HepG2 (cell line): ENCODE data around the gene PIK3CD. TPM values are rescaled to one million over a fixed set of nuclear protein-coding genes. Genes with fewer than 3 reads are reported as not detected.

Experiments used
- AKAP8 ChIP-seq: sonication (generic); formaldehyde crosslinking; IDR thresholded peaks from 2 replicates; pipeline ENCODE4 v1.5.1; 2020; ENCODE audit warnings: mild to moderate bottlenecking, missing genetic modification reagents
- BRCA1 ChIP-seq: sonication (generic); formaldehyde crosslinking; IDR thresholded peaks from 2 replicates; pipeline ENCODE4 v1.4.0; 2020; ENCODE audit warnings: missing genetic modification reagents
- CEBPG ChIP-seq: IDR thresholded peaks from 2 replicates; pipeline ENCODE4 v1.6.1; 2016
- FOXO4 ChIP-seq: sonication (generic); formaldehyde crosslinking; conservative IDR thresholded peaks from 2 replicates; pipeline ENCODE4 v1.8.1; 2023; ENCODE audit warnings: missing genetic modification reagents
- HES4 ChIP-seq: sonication (generic); formaldehyde crosslinking; IDR thresholded peaks from 2 replicates; pipeline ENCODE4 v1.9.0; 2021; ENCODE audit warnings: mild to moderate bottlenecking, missing genetic modification reagents, borderline replicate concordance
- HMGA1 ChIP-seq: sonication (generic); formaldehyde crosslinking; conservative IDR thresholded peaks from 2 replicates; pipeline ENCODE4 v1.4.0; 2020; ENCODE audit warnings: missing genetic modification reagents
- KLF9 ChIP-seq: IDR thresholded peaks from 2 replicates; pipeline ENCODE4 v1.6.1; 2016; ENCODE audit warnings: low read depth
- MAFK ChIP-seq, 2 experiments: IDR thresholded peaks in 1 of 2; conservative IDR thresholded peaks in 1 of 2; 2 replicates each; pipeline ENCODE4 v1.6.1; 2011; ENCODE audit warnings: improper control_type of control experiment in 2 of 2, low read length in 2 of 2
- MAX ChIP-seq: IDR thresholded peaks from 2 replicates; pipeline ENCODE4 v1.6.1; 2012; ENCODE audit warnings: inconsistent platforms
- MBNL3 ChIP-seq: fragments of 250-450 bp; sonication (Bioruptor Pico); conservative IDR thresholded peaks from 2 replicates; pipeline ENCODE4 v1.8.0; 2022; ENCODE audit warnings: mild to moderate bottlenecking, inconsistent platforms
- NFIC ChIP-seq: IDR thresholded peaks from 2 replicates; pipeline ENCODE4 v1.6.1; 2012; ENCODE audit warnings: mild to moderate bottlenecking, low read length, inconsistent platforms
- POLR2AphosphoS5 ChIP-seq: IDR thresholded peaks from 2 replicates; pipeline ENCODE4 v1.6.1; 2012; ENCODE audit warnings: low read depth, low read length
- PRPF4 ChIP-seq: fragments of 200-400 bp; formaldehyde crosslinking; IDR thresholded peaks from 2 replicates; pipeline ENCODE4 v1.6.1; 2016; ENCODE audit warnings: low read length, low read depth; ENCODE audit not compliant: poor library complexity, severe bottlenecking
- RAD21 ChIP-seq: fragments of 450-650 bp; formaldehyde crosslinking; IDR thresholded peaks from 2 replicates; pipeline ENCODE4 v1.5.0; 2020; ENCODE audit warnings: mild to moderate bottlenecking
- SAP130 ChIP-seq: IDR thresholded peaks from 2 replicates; pipeline ENCODE4 v1.6.1; 2016; ENCODE audit warnings: low read depth
- SRF ChIP-seq: IDR thresholded peaks from 2 replicates; pipeline ENCODE4 v1.6.1; 2011; ENCODE audit warnings: mild to moderate bottlenecking, low read depth, low read length, moderate library complexity
- TAF1 ChIP-seq: sonication (generic); formaldehyde crosslinking; IDR thresholded peaks from 2 replicates; pipeline ENCODE4 v1.4.0; 2020; ENCODE audit warnings: missing genetic modification reagents
- TCF7L2 ChIP-seq: IDR thresholded peaks from 2 replicates; pipeline ENCODE4 v1.6.1; 2011; ENCODE audit warnings: mild to moderate bottlenecking, low read depth, low read length, moderate library complexity
- U2AF2 ChIP-seq: fragments of 200-400 bp; formaldehyde crosslinking; IDR thresholded peaks from 2 replicates; pipeline ENCODE4 v1.6.1; 2017; ENCODE audit warnings: low read depth, mild to moderate bottlenecking, low read length
- ZMAT3 ChIP-seq: sonication (generic); formaldehyde crosslinking; conservative IDR thresholded peaks from 2 replicates; pipeline ENCODE4 v1.7.0; 2021; ENCODE audit warnings: missing genetic modification reagents
- ZNF121 ChIP-seq: sonication (generic); formaldehyde crosslinking; IDR thresholded peaks from 2 replicates; pipeline ENCODE4 v1.5.0; 2020; ENCODE audit warnings: mild to moderate bottlenecking, missing genetic modification reagents
- ZNF138 ChIP-seq: sonication (generic); formaldehyde crosslinking; IDR thresholded peaks from 2 replicates; pipeline ENCODE4 v1.5.0; 2020; ENCODE audit warnings: mild to moderate bottlenecking, low read depth, missing genetic modification reagents
- ZNF235 ChIP-seq: sonication (generic); formaldehyde crosslinking; IDR thresholded peaks from 2 replicates; pipeline ENCODE4 v1.8.1; 2023; ENCODE audit warnings: mild to moderate bottlenecking, missing genetic modification reagents, borderline replicate concordance
- ZNF251 ChIP-seq: sonication (generic); formaldehyde crosslinking; IDR thresholded peaks from 2 replicates; pipeline ENCODE4 v1.9.0; 2021; ENCODE audit warnings: mild to moderate bottlenecking, missing genetic modification reagents
- ZNF383 ChIP-seq: sonication (generic); formaldehyde crosslinking; IDR thresholded peaks from 2 replicates; pipeline ENCODE4 v1.4.0; 2020; ENCODE audit warnings: missing genetic modification reagents, mild to moderate bottlenecking, borderline replicate concordance
- ZNF484 ChIP-seq: sonication (generic); formaldehyde crosslinking; IDR thresholded peaks from 2 replicates; pipeline ENCODE4 v1.5.1; 2020; ENCODE audit warnings: mild to moderate bottlenecking, low read depth, missing genetic modification reagents, borderline replicate concordance
- ZNF619 ChIP-seq: sonication (generic); formaldehyde crosslinking; IDR thresholded peaks from 2 replicates; pipeline ENCODE4 v1.4.0; 2020; ENCODE audit warnings: mild to moderate bottlenecking, missing genetic modification reagents
- ZNF720 ChIP-seq: sonication (generic); formaldehyde crosslinking; IDR thresholded peaks from 2 replicates; pipeline ENCODE4 v1.4.0; 2020; ENCODE audit warnings: missing genetic modification reagents
- ZNF747 ChIP-seq: sonication (generic); formaldehyde crosslinking; IDR thresholded peaks from 2 replicates; pipeline ENCODE4 v1.8.1; 2023; ENCODE audit warnings: missing genetic modification reagents, mild to moderate bottlenecking, borderline replicate concordance
- polyA plus RNA-seq, 8 experiments: library from polyadenylated mRNA; depleted of rRNA in 3 of 8; stranded (reverse) in 7 of 8; unstranded in 1 of 8; fragments of >200 nt; fragmentation: Illumina TruSeq in 4 of 8; extraction: Trizol in 4 of 8; gene quantifications; 2 replicates each; pipeline versions ENCODE4 v1.2.1 to v1.2.3, GENCODE V29; 2011 to 2016; ENCODE audit warnings: low read depth in 4 of 8, missing spikeins in 1 of 8, mixed read lengths in 1 of 8; ENCODE audit not compliant: insufficient read depth in 1 of 8
- total RNA-seq, 5 experiments: library from RNA; depleted of rRNA; stranded (reverse); fragments of >200 nt; fragmentation: Illumina TruSeq; extraction: Trizol; gene quantifications; 2 replicates each; pipeline ENCODE4 v1.2.3, GENCODE V29; 2016; ENCODE audit warnings: low read depth in 1 of 5
- TF ChIP-seq, protein P1 (sequence below): sonication (generic); formaldehyde crosslinking; IDR thresholded peaks from 2 replicates; pipeline ENCODE4 v1.4.0; 2020; ENCODE audit warnings: missing genetic modification reagents

Gene PIK3CD
- total and polyA plus RNA-seq, 2 of the 13 experiments (the other 11 are each of a cell fraction or from before 2014, with no cell fraction given), result 7.1 to 10.0 TPM

GRCh38 chr1:9689971-9690381, 38.4 kb downstream of the PIK3CD start (continued):
- TF ChIP-seq HES4 (CRISPR knock-in tag) (no peak), ZNF619 (CRISPR knock-in tag) (no peak), ZNF747 (CRISPR knock-in tag) (no peak), SAP130 (CRISPR knock-in tag) (peak; percentile 47; the same call in 1 of the 2 replicates), ZNF720 (no peak), TAF1 (CRISPR knock-in tag) (no peak), KLF9 (CRISPR knock-in tag) (no peak), NFIC (no peak), ZNF484 (CRISPR knock-in tag) (no peak), ZNF235 (no peak), SRF (no peak), TCF7L2 (no peak), ZNF251 (CRISPR knock-in tag) (no peak), CEBPG (CRISPR knock-in tag) (no peak), RAD21 (CRISPR knock-in tag) (no peak), MAX (peak; percentile 47), AKAP8 (CRISPR knock-in tag) (no peak), ZNF383 (CRISPR knock-in tag) (no peak), U2AF2 (no peak), ZNF121 (CRISPR knock-in tag) (no peak), BRCA1 (no peak), ZMAT3 (CRISPR knock-in tag) (no peak), MAFK (conservative IDR thresholded peaks at IDR 0.05 in 1 of 2, IDR thresholded peaks at IDR 0.05 in 1 of 2; ENCODE audit: low read length in 2 of 2) (no peak), MBNL3 (CRISPR knock-in tag) (no peak), ZNF138 (CRISPR knock-in tag) (no peak), HMGA1 (CRISPR knock-in tag) (no peak), FOXO4 (CRISPR knock-in tag) (no peak), POLR2AphosphoS5 (no peak), PRPF4 (no peak)
- TF ChIP-seq, protein P1, sequence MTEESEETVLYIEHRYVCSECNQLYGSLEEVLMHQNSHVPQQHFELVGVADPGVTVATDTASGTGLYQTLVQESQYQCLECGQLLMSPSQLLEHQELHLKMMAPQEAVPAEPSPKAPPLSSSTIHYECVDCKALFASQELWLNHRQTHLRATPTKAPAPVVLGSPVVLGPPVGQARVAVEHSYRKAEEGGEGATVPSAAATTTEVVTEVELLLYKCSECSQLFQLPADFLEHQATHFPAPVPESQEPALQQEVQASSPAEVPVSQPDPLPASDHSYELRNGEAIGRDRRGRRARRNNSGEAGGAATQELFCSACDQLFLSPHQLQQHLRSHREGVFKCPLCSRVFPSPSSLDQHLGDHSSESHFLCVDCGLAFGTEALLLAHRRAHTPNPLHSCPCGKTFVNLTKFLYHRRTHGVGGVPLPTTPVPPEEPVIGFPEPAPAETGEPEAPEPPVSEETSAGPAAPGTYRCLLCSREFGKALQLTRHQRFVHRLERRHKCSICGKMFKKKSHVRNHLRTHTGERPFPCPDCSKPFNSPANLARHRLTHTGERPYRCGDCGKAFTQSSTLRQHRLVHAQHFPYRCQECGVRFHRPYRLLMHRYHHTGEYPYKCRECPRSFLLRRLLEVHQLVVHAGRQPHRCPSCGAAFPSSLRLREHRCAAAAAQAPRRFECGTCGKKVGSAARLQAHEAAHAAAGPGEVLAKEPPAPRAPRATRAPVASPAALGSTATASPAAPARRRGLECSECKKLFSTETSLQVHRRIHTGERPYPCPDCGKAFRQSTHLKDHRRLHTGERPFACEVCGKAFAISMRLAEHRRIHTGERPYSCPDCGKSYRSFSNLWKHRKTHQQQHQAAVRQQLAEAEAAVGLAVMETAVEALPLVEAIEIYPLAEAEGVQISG (CRISPR knock-in tag), result no peak
